ENCODE data around the gene ALOXE3.

ALOXE3 gene

GRCh38 chr17:8060274-8060673 is 58.0 kb downstream of the ALOXE3 start:
- TF ChIP-seq CTCF (conservative IDR thresholded peaks at IDR 0.05; ENCODE audit: low read depth, low read length) = peak; percentile 72
- peak; percentile 78 for DNase-seq (ENCODE audit: low read depth)
- H3K4me3 ChIP-seq (ENCODE audit: low read depth, low read length) = no peak overlapping the region

GRCh38 chr17:8059131-8059530 is 59.2 kb downstream of the ALOXE3 start:
- no peak for DNase-seq (ENCODE audit: low read depth)
- H3K4me3 ChIP-seq (ENCODE audit: low read depth, low read length) = no peak overlapping the region
- no peak for TF ChIP-seq CTCF (conservative IDR thresholded peaks at IDR 0.05; ENCODE audit: low read depth, low read length)

GRCh38 chr17:8057691-8058114 is 60.6 kb downstream of the ALOXE3 start:
- no peak overlapping the region for H3K4me3 ChIP-seq (ENCODE audit: low read depth, low read length)
- DNase-seq (ENCODE audit: low read depth) = peak; percentile 90
- TF ChIP-seq CTCF (conservative IDR thresholded peaks at IDR 0.05; ENCODE audit: low read depth, low read length) = peak; percentile 81

- no peak overlapping the region for H3K4me3 ChIP-seq (ENCODE audit: low read depth, low read length)
- TF ChIP-seq CTCF (conservative IDR thresholded peaks at IDR 0.05; ENCODE audit: low read depth, low read length) = no peak
- DNase-seq (ENCODE audit: low read depth) = no peak
These were observed 61.2 kb downstream of the ALOXE3 start for GRCh38 chr17:8056976-8057625.

- DNase-seq (ENCODE audit: low read depth) = peak; percentile 96
- no peak overlapping the region for H3K4me3 ChIP-seq (ENCODE audit: low read depth, low read length)
- TF ChIP-seq CTCF (conservative IDR thresholded peaks at IDR 0.05; ENCODE audit: low read depth, low read length) = no peak
These were observed 61.9 kb downstream of the ALOXE3 start for GRCh38 chr17:8056232-8056975.

- DNase-seq (ENCODE audit: low read depth) = no peak
- no peak overlapping the region for H3K4me3 ChIP-seq (ENCODE audit: low read depth, low read length)
- no peak for TF ChIP-seq CTCF (conservative IDR thresholded peaks at IDR 0.05; ENCODE audit: low read depth, low read length)
These were observed 62.5 kb downstream of the ALOXE3 start for GRCh38 chr17:8055851-8056231.

- TF ChIP-seq CTCF (conservative IDR thresholded peaks at IDR 0.05; ENCODE audit: low read depth, low read length) = no peak
- DNase-seq (ENCODE audit: low read depth) = no peak
- no peak overlapping the region for H3K4me3 ChIP-seq (ENCODE audit: low read depth, low read length)
These were observed 64.7 kb downstream of the ALOXE3 start for GRCh38 chr17:8053600-8053999.
